Coronary artery (tissue), 2 donors: ENCODE measurements around the gene HCLS1.

ENCODE experiments used
- DNase-seq: peaks from one replicate; pipeline ENCODE4 v3.0.0-alpha.2; 2017; ENCODE audit warnings: low spot score
- H3K27ac ChIP-seq, 2 donors: fragments of 200-600 bp; sonication (generic); one replicate each; pipeline ENCODE4 v1.5.1; 2016 to 2019
- H3K4me3 ChIP-seq: fragments of 200-600 bp; sonication (generic); 2 replicates; pipeline ENCODE4 v1.5.1; 2016; ENCODE audit warnings: mild to moderate bottlenecking, moderate library complexity
- TF ChIP-seq, protein P1 (sequence below): fragments of 200-600 bp; sonication (generic); IDR thresholded peaks from one replicate; pipeline ENCODE4 v1.5.1; 2019; ENCODE audit warnings: antibody characterized with exemption

HCLS1 gene

DNA sequence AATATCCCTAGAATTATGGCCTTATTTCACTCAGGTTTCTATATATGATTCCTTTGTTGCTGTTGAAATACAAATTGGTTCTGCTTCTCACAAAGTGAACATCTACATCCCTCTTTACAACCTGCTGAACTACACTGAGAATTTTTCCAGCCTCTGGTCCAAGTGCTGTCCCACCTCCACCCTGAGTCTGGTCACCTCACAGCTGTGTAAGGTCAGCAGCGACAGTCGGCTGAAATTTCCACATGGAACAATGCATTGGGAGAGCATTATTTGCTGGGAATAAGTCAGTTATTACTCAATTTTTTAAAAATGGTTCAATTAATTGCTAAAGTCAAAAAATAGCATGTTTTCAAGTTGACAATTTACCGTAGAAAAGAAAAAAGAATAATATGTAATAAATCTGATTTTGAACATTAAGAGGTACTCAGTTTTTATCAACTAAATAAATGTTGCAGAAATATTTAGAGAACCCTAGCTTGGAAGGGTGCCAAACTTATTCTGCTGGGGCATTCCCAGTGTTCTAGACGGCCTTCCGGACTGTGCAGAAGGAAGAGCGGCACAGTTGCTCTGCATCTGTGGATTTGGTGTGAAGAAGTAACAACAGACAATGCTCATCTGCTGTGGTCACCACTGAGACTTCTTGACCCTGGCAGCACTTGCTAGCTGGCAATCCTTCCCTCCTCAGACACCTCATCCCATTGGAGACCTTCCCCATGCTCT, 1.8 kb downstream of the HCLS1 start:
- Histone ChIP-seq H3K27ac (peak overlapping the region in 1 of 2 donors; percentile 74), H3K4me3 (peak overlapping the region; percentile 39)
- DNase-seq, result no peak
- TF ChIP-seq, protein P1, sequence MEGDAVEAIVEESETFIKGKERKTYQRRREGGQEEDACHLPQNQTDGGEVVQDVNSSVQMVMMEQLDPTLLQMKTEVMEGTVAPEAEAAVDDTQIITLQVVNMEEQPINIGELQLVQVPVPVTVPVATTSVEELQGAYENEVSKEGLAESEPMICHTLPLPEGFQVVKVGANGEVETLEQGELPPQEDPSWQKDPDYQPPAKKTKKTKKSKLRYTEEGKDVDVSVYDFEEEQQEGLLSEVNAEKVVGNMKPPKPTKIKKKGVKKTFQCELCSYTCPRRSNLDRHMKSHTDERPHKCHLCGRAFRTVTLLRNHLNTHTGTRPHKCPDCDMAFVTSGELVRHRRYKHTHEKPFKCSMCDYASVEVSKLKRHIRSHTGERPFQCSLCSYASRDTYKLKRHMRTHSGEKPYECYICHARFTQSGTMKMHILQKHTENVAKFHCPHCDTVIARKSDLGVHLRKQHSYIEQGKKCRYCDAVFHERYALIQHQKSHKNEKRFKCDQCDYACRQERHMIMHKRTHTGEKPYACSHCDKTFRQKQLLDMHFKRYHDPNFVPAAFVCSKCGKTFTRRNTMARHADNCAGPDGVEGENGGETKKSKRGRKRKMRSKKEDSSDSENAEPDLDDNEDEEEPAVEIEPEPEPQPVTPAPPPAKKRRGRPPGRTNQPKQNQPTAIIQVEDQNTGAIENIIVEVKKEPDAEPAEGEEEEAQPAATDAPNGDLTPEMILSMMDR, result no peak

DNA sequence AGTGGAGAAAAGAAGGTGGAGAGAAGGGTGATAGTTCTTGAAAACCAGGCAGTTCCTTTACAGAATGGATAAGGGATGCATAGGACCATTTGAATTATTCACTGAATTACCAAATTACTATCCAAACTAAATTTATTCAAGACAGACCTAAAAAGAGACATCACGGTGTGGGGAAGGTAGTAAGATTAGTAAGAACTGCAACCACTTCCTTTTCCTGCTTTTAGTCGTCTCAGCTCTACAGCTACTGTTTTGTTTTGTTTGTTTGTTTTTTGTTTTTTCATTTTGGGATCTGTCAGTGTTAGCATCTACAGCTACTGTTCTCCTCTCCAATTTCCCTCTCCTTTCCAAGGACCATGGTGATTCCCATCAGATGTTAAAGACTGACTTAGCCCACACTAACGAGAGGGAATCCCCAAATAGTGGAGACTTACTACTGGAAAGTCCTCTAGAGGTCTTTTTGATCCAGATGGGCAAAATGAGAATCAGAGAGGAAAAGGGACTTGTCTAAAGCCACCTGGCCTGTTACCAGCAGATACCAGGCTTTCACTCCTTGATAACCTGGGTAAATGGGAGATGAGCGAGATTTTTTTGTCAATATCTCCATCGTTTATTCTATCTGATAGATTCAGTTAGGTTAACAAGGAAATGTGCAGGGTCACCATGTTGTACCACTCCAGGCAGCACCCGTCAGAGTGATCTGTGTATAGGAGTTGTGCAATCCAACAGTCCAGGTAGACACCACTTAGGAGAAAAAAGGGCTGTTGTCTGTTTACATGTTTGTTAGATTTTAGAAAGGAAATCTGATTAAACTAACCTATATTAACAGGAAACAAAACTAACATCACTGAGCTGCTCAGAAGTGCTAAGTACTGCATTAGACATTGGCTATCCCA, 6.0 kb downstream of the HCLS1 start:
- H3K4me3 ChIP-seq, result no peak overlapping the region
- no peak for DNase-seq
- no peak overlapping the region for H3K27ac ChIP-seq
- TF ChIP-seq, protein P1, result no peak

DNA sequence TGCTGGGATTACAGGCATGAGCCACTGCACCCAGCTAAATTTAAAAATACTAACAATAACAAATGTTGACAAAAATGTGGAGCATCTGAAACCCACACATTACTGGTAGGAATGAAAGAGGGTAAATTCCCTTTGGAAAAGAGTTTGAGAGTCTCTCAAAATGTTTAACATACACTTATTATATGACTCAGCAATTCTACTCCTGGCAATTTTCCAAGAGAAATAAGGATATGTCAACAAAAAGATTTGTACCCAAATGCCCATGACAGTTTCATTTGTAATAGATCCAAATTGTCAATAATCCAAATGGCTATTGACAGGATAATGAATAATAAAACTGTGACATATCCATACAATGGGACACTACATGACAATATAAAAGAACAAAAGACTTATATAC, 9.0 kb downstream of the HCLS1 start:
- TF ChIP-seq, protein P1, result no peak
- H3K4me3 ChIP-seq, result no peak overlapping the region
- H3K27ac ChIP-seq, result no peak overlapping the region
- DNase-seq, result no peak

DNA sequence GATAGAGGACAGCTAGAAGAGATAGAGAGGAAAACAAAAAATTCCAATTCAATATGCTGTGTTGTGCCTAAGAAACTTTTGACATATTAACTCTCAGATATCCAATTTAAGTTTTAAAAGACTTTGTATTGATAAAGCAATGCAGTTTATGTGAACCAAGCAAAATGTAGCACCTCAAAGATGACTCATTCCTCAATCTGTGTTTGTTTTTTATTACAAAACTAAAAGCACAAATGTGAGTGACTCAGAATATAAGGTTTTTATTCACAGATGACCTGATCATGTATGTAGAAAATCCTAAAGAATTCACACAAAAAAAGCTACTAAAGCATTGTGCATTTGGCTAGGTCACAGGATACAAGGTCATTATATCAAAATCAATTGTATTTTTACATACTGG, 11.1 kb downstream of the HCLS1 start:
- TF ChIP-seq, protein P1, result no peak
- H3K27ac ChIP-seq, result no peak overlapping the region
- DNase-seq, result no peak
- H3K4me3 ChIP-seq, result no peak overlapping the region

DNA sequence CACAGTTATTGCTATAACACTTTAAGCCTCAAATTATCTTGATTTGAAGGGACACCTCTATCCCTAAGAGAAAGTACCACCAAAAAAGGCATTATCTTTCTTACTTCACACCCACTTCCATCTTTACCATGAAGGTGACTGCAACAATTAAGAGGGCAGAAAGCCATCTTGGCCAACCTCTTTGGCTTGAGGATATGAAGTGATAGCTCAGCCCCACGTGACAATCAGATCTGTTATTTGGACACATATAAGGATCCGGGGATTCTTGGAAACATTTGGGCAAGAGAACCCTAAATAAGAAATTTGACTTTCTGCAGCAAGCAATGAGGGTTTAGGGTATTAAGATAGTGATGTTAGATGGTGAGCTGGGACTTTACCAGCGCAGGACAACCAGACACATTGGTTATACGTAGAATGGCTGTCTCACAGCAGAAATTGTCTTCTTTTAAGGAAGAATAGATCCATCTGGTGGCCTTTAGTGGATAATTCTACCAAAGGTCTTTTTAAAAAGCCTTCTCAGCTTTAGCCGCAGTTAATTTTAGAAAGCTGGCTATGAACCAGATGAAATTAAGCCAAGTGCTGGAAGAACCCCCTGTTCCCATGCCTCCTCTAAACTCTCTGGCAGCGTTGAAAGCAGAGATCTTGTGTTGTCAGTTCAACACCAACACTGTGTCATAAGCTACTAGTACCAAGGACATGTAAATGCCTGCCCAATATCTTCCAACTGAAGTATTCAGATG, 12.3 kb downstream of the HCLS1 start:
- Histone ChIP-seq H3K4me3 (peak overlapping the region; percentile 3), H3K27ac (peak overlapping the region; percentile 49 to 70)
- no peak for DNase-seq
- TF ChIP-seq, protein P1, result no peak

DNA sequence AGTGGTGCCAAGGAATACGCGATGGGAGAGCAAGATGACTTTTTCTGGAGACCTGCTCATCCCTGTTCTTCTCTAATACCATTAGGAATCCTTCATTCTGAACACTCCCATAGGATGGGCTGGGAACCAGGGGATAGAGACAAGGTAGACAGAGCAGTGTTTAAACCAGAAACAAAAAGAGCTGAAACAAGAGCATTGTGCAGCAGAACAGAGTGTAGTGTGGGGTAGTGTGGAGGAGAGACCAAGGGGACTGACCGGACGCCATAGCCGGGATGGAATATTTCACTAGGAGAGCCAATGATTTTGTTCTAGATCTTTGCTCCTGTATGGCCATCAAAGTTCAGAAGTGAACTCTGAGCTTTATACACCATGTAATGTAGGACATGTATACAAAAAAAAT, 15.6 kb downstream of the HCLS1 start:
- TF ChIP-seq, protein P1, result no peak
- H3K4me3 ChIP-seq, result no peak overlapping the region
- DNase-seq, result no peak
- H3K27ac ChIP-seq, result no peak overlapping the region
